Liver (tissue), 9 donors: Measurements from ENCODE around the gene C1QTNF12. TPM values are rescaled to one million over a fixed set of nuclear protein-coding genes. Genes with fewer than 3 reads are reported as not detected.

Experiments
- DNase-seq: peaks from one replicate; pipeline ENCODE4 v3.0.0-alpha.2; 2017; ENCODE audit warnings: low spot score
- H3K27ac ChIP-seq, 2 donors: one replicate each; pipeline ENCODE4 v1.7.0; 2013; ENCODE audit warnings: inconsistent platforms in 2 of 2, low read length in 2 of 2, control low read depth in 1 of 2, low read depth in 1 of 2, mild to moderate bottlenecking in 1 of 2
- H3K27me3 ChIP-seq, 4 donors: one replicate each; pipeline versions ENCODE4 v1.6.1 to v1.7.0; 2013; ENCODE audit warnings: low read length in 3 of 4, inconsistent platforms in 1 of 4, mild to moderate bottlenecking in 1 of 4, moderate library complexity in 1 of 4; ENCODE audit not compliant: control insufficient read depth in 4 of 4, insufficient read depth in 4 of 4
- H3K36me3 ChIP-seq, 4 donors: one replicate each; pipeline versions ENCODE4 v1.6.1 to v1.7.0; 2013; ENCODE audit warnings: low read length in 3 of 4, mild to moderate bottlenecking in 3 of 4, low read depth in 1 of 4, moderate library complexity in 1 of 4; ENCODE audit not compliant: control insufficient read depth in 4 of 4, insufficient read depth in 3 of 4
- H3K4me1 ChIP-seq, 4 donors: one replicate each; pipeline versions ENCODE4 v1.6.1 to v1.7.0; 2013; ENCODE audit warnings: low read length in 3 of 4, mild to moderate bottlenecking in 3 of 4, moderate library complexity in 1 of 4; ENCODE audit not compliant: control insufficient read depth in 4 of 4, insufficient read depth in 4 of 4
- H3K4me3 ChIP-seq, 3 donors: one replicate each; pipeline versions ENCODE4 v1.6.1 to v1.7.0; 2013; ENCODE audit warnings: low read length in 3 of 3, control low read depth in 1 of 3, low read depth in 1 of 3, mild to moderate bottlenecking in 1 of 3
- H3K9ac ChIP-seq, 2 donors: one replicate each; pipeline ENCODE4 v1.7.0; 2013; ENCODE audit warnings: low read length in 2 of 2, mild to moderate bottlenecking in 2 of 2, moderate library complexity in 2 of 2, control low read depth in 1 of 2, low read depth in 1 of 2
- H3K9me3 ChIP-seq, 4 donors: one replicate each; pipeline versions ENCODE4 v1.6.1 to v1.7.0; 2013; ENCODE audit warnings: low read length in 3 of 4; ENCODE audit not compliant: control insufficient read depth in 4 of 4
- EGR1 ChIP-seq, 2 donors: IDR thresholded peaks; 2 replicates each; pipeline ENCODE4 v1.6.1; 2016 to 2018; ENCODE audit warnings: antibody characterized with exemption in 2 of 2, low read depth in 2 of 2
- FOXA1 ChIP-seq: IDR thresholded peaks from 2 replicates; pipeline ENCODE4 v1.6.1; 2016; ENCODE audit warnings: antibody characterized with exemption
- FOXA2 ChIP-seq: IDR thresholded peaks from 2 replicates; pipeline ENCODE4 v1.6.1; 2016; ENCODE audit warnings: antibody characterized with exemption
- GABPA ChIP-seq, 2 donors: IDR thresholded peaks in 1 of 2; conservative IDR thresholded peaks in 1 of 2; 2 replicates each; pipeline ENCODE4 v1.6.1; 2016; ENCODE audit warnings: antibody characterized with exemption in 2 of 2, mild to moderate bottlenecking in 1 of 2, moderate library complexity in 1 of 2
- HNF4A ChIP-seq, 2 donors: conservative IDR thresholded peaks; 2 replicates each; pipeline ENCODE4 v1.6.1; 2016; ENCODE audit warnings: antibody characterized with exemption in 2 of 2, mild to moderate bottlenecking in 2 of 2
- HNF4G ChIP-seq: IDR thresholded peaks from 2 replicates; pipeline ENCODE4 v1.6.1; 2016; ENCODE audit warnings: antibody characterized with exemption
- JUND ChIP-seq, 2 donors: IDR thresholded peaks; 2 replicates each; pipeline ENCODE4 v1.6.1; 2016; ENCODE audit warnings: antibody characterized with exemption in 2 of 2
- NR2F2 ChIP-seq: IDR thresholded peaks from 2 replicates; pipeline ENCODE4 v1.6.1; 2016; ENCODE audit warnings: antibody characterized with exemption
- RAD21 ChIP-seq, 2 donors: IDR thresholded peaks; 2 replicates each; pipeline ENCODE4 v1.6.1; 2016; ENCODE audit warnings: antibody characterized with exemption in 2 of 2, mild to moderate bottlenecking in 2 of 2
- RXRA ChIP-seq, 2 donors: IDR thresholded peaks; 2 replicates each; pipeline ENCODE4 v1.6.1; 2017 to 2018; ENCODE audit warnings: antibody characterized with exemption in 2 of 2, mild to moderate bottlenecking in 1 of 2
- SP1 ChIP-seq: IDR thresholded peaks from 2 replicates; pipeline ENCODE4 v1.6.1; 2018; ENCODE audit warnings: antibody characterized with exemption, mild to moderate bottlenecking
- TAF1 ChIP-seq: conservative IDR thresholded peaks from 2 replicates; pipeline ENCODE4 v1.6.1; 2016; ENCODE audit warnings: antibody characterized with exemption, mild to moderate bottlenecking
- YY1 ChIP-seq: IDR thresholded peaks from 2 replicates; pipeline ENCODE4 v1.6.1; 2016; ENCODE audit warnings: antibody characterized with exemption, mild to moderate bottlenecking
- WGBS: extraction: QIAGEN DNeasy Blood & Tissue Kit; methylation state at CpG from one replicate; pipeline ENCODE4 v1.1.7; 2013; 5-methylcytosine and 5-hydroxymethylcytosine counted together
- polyA plus RNA-seq, 2 donors: library from polyadenylated mRNA; stranded (reverse) in 1 of 2; unstranded in 1 of 2; fragments of 200-250 nt in 1 of 2; fragments of >200 nt in 1 of 2; fragmentation: Nextera tagmentation in 1 of 2; extraction: Ambion mirVana in 1 of 2; gene quantifications; one replicate each; pipeline versions ENCODE4 v1.2.1 to v1.2.3, GENCODE V29; 2013 to 2015
- total RNA-seq, 2 donors: library from RNA; depleted of rRNA; stranded (reverse); fragments of >200 nt; gene quantifications; one replicate each; pipeline ENCODE4 v1.2.3, GENCODE V29; 2014
- TF ChIP-seq, protein P1 (sequence below): fragments of 150-350 bp; IDR thresholded peaks from 2 replicates; pipeline ENCODE4 v1.5.1; 2017; ENCODE audit warnings: improper control_type of control experiment, low read depth, low read length; ENCODE audit not compliant: missing input control
- TF ChIP-seq, protein P2 (sequence below): IDR thresholded peaks from 2 replicates; pipeline ENCODE4 v1.6.1; 2016; ENCODE audit warnings: antibody characterized with exemption
- TF ChIP-seq, protein P3 (sequence below): IDR thresholded peaks from 2 replicates; pipeline ENCODE4 v1.6.1; 2016; ENCODE audit warnings: antibody characterized with exemption
- TF ChIP-seq, protein P4 (sequence below): IDR thresholded peaks from 2 replicates; pipeline ENCODE4 v1.6.1; 2016; ENCODE audit warnings: antibody characterized with exemption, mild to moderate bottlenecking
- donor health status: healthy.
- donor health status: healthy.
- donor health status: healthy.
- donor health status: healthy.
- donor health status: healthy.

C1QTNF12 gene
- total and polyA plus RNA-seq, 4 donors: 0.39 to 0.40 TPM; not detected in 2

DNA sequence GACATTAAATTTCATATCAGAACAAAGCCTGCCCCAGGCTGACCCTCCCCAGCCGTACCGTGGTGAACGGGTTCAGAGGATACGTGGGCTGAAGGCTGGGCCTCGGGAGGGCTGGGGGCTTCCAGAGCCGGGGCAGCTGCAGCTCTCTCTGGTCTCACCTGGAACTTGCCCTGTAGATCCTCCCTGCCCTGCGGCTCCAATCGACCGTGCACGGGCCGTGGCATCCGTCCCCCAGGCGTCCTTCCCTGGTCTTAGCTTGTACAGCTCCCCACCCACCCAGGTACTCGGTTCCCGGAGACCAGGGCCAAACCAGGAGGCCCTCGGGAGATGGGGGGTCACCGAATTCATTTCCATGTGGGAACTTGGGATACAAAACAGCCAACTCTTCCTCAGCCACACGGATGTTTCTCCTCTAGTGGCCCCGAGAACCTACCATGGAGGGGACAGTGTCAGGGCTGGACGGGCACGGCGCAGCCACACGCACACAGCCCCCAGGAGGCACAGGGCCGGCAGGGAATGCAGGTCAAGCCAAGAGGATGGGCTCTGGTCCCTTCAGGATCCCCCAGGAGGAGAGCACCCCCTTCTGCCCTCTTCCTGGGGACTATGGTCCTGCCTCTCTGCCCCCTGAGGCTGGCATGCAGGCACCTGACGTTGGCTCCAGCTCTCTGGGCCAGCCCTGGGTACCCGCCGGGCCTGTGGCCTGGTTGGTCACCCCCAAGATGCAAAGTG is 11.3 kb downstream of the C1QTNF12 start:
- Histone ChIP-seq H3K36me3 (no peaks in the 10 kb centered on the region), H3K27ac (no peak overlapping the region), H3K9ac (no peak overlapping the region), H3K27me3 (no peaks in the 10 kb centered on the region), H3K9me3 (no peaks in the 10 kb centered on the region), H3K4me1 (peaks cover 19 to 41% (median 29%) of the 10 kb centered on the region in 4 donors), H3K4me3 (no peak overlapping the region)
- WGBS: 94% methylated on average over 27 of the region's 27 CpGs
- no peak for DNase-seq
- TF ChIP-seq RAD21 (IDR thresholded peaks at IDR 0.05): no peak
- no peak for TF ChIP-seq JUND (IDR thresholded peaks at IDR 0.05)

DNA sequence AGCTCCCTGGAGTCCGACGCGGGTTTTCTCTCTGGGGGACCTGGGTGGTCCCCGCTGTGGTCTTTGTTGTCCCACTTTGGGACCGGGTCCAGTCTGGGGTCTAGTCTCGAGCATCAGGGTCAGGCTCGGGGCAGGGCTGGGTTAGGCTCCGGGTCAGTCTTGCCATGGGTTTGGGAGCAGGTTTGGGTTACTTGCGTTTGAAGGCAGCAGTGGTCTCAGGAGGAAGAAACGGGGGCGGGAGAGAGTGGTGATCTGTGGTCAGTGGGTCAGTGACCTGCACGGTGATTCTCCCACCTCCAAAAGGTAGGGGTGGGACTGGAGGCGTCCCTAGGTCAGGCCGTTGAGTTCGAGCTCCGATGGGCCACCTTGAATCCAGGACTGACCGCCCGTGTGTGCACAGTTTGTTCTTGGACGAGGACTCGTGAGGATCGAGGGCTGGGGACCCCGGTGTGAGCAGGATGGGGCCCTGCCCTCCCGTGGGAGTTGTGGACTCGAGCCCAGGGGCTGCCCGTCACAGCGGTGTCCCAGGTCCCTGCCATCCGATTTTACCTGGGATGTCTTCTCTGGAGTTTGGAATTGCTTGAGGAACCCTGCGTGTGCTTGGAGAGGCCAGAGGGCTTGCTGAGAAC is 12.2 kb downstream of the C1QTNF12 start:
- 97% methylated on average over 28 of the region's 28 CpGs for WGBS
- Histone ChIP-seq H3K9ac (no peak overlapping the region), H3K4me1 (peaks cover 16 to 41% (median 29%) of the 10 kb centered on the region in 4 donors), H3K27ac (no peak overlapping the region), H3K9me3 (no peaks in the 10 kb centered on the region), H3K27me3 (no peaks in the 10 kb centered on the region), H3K36me3 (no peaks in the 10 kb centered on the region), H3K4me3 (no peak overlapping the region)
- TF ChIP-seq TAF1: no peak
- TF ChIP-seq RAD21 (IDR thresholded peaks at IDR 0.05): no peak
- no peak for TF ChIP-seq EGR1 (IDR thresholded peaks at IDR 0.05; ENCODE audit: low read depth in 2 of 2)
- TF ChIP-seq, protein P1, sequence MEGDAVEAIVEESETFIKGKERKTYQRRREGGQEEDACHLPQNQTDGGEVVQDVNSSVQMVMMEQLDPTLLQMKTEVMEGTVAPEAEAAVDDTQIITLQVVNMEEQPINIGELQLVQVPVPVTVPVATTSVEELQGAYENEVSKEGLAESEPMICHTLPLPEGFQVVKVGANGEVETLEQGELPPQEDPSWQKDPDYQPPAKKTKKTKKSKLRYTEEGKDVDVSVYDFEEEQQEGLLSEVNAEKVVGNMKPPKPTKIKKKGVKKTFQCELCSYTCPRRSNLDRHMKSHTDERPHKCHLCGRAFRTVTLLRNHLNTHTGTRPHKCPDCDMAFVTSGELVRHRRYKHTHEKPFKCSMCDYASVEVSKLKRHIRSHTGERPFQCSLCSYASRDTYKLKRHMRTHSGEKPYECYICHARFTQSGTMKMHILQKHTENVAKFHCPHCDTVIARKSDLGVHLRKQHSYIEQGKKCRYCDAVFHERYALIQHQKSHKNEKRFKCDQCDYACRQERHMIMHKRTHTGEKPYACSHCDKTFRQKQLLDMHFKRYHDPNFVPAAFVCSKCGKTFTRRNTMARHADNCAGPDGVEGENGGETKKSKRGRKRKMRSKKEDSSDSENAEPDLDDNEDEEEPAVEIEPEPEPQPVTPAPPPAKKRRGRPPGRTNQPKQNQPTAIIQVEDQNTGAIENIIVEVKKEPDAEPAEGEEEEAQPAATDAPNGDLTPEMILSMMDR: no peak
- DNase-seq: no peak

DNA sequence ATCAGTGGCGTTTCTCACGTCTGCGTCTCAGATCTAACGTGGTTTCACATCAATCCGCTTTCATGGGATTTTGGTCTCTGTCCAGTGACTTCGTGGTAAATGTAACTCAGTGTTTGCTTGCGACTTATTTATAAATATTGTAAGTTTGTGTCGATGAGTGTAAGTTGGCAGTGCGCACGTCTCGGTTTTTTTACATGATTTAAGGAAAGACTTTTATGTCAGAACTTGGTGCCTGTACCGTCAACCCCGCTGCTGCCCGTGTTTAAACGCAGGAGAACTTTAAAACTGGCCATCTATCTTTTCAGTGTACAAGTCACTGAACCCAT is 13.0 kb downstream of the C1QTNF12 start:
- Histone ChIP-seq H3K27me3 (no peaks in the 10 kb centered on the region), H3K9ac (no peak overlapping the region), H3K36me3 (peaks cover 0 to 4% (median under 1%) of the 10 kb centered on the region in 4 donors), H3K4me3 (no peak overlapping the region), H3K9me3 (no peaks in the 10 kb centered on the region), H3K4me1 (peaks cover 14 to 39% (median 27%) of the 10 kb centered on the region in 4 donors), H3K27ac (no peak overlapping the region)
- 97% methylated on average over 15 of the region's 15 CpGs for WGBS
- DNase-seq: no peak
- TF ChIP-seq TAF1 (no peak), HNF4G (no peak), FOXA2 (no peak), RXRA (IDR thresholded peaks at IDR 0.05) (no peak), RAD21 (IDR thresholded peaks at IDR 0.05) (no peak), EGR1 (IDR thresholded peaks at IDR 0.05; ENCODE audit: low read depth in 2 of 2) (no peak), NR2F2 (no peak), SP1 (no peak), HNF4A (conservative IDR thresholded peaks at IDR 0.05) (no peak), YY1 (no peak), GABPA (IDR thresholded peaks at IDR 0.05 in 1 of 2, conservative IDR thresholded peaks at IDR 0.05 in 1 of 2) (no peak), JUND (IDR thresholded peaks at IDR 0.05) (no peak), FOXA1 (no peak)
- TF ChIP-seq, protein P2, sequence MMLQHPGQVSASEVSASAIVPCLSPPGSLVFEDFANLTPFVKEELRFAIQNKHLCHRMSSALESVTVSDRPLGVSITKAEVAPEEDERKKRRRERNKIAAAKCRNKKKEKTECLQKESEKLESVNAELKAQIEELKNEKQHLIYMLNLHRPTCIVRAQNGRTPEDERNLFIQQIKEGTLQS: no peak
- TF ChIP-seq, protein P3, sequence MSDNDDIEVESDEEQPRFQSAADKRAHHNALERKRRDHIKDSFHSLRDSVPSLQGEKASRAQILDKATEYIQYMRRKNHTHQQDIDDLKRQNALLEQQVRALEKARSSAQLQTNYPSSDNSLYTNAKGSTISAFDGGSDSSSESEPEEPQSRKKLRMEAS: no peak
- TF ChIP-seq, protein P1: no peak
- TF ChIP-seq, protein P4, sequence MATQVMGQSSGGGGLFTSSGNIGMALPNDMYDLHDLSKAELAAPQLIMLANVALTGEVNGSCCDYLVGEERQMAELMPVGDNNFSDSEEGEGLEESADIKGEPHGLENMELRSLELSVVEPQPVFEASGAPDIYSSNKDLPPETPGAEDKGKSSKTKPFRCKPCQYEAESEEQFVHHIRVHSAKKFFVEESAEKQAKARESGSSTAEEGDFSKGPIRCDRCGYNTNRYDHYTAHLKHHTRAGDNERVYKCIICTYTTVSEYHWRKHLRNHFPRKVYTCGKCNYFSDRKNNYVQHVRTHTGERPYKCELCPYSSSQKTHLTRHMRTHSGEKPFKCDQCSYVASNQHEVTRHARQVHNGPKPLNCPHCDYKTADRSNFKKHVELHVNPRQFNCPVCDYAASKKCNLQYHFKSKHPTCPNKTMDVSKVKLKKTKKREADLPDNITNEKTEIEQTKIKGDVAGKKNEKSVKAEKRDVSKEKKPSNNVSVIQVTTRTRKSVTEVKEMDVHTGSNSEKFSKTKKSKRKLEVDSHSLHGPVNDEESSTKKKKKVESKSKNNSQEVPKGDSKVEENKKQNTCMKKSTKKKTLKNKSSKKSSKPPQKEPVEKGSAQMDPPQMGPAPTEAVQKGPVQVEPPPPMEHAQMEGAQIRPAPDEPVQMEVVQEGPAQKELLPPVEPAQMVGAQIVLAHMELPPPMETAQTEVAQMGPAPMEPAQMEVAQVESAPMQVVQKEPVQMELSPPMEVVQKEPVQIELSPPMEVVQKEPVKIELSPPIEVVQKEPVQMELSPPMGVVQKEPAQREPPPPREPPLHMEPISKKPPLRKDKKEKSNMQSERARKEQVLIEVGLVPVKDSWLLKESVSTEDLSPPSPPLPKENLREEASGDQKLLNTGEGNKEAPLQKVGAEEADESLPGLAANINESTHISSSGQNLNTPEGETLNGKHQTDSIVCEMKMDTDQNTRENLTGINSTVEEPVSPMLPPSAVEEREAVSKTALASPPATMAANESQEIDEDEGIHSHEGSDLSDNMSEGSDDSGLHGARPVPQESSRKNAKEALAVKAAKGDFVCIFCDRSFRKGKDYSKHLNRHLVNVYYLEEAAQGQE: no peak
